ENCODE results near the gene HPS6. TPM values are rescaled to one million over a fixed set of nuclear protein-coding genes. Genes with fewer than 3 reads are reported as not detected.
A peak's percentile ranks its signal among the peaks of the same experiment; 100 is the strongest.

HPS6 gene
- total RNA-seq, 1 experiment from 2014 or later = 31.7 TPM

DNA sequence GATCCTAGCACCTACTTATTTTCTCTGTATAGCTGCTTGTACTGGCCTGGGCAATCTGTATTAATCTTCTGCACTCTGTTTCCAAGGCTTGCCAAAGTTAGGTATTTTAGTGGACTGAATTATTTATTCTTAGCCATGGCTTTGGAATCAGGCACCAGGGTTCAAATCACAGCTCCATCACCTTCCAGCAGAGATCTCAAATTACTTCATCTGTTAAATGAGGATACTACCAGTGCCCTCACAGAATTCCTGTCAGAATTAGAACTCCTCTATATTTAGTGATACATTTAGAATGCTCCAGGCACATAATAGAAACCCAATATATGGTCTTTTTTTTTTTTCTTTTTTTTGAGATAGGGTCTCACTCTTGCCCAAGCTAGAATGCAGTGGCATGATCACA, 26.7 kb upstream of the HPS6 start:
- ChIA-PET POLR2A (no interaction called here), CTCF (interaction anchor here (1.0 kb wide), 1 partner anchor 35 kb away, joined by 3 read pairs; no protein-coding TSS in a partner anchor), RAD21 (ENCODE audit: low non-redundant PET in 1 of 2, low total read pairs in 2 of 2, uncharacterized antibody in 2 of 2, unreplicated experiment in 2 of 2) (no interaction called here)
- H3K4me2 ChIP-seq (ENCODE audit: low read length) = no peak overlapping the region
- no peak overlapping the region for H3K27ac ChIP-seq (ENCODE audit: low read depth, low read length)
- no peak overlapping the region for H3K4me3 ChIP-seq (replicated peaks in 1 of 2; ENCODE audit: low read depth in 1 of 2, low read length in 2 of 2)
- no peak overlapping the region for H3K9ac ChIP-seq (ENCODE audit: low read length)
- no peaks in the 10 kb centered on the region for H3K27me3 ChIP-seq (ENCODE audit: insufficient read depth, low read length)
- H3K36me3 ChIP-seq (ENCODE audit: control insufficient read depth in 1 of 2, insufficient read depth in 2 of 2, low read length in 2 of 2) = peaks cover 9 to 10% of the 10 kb centered on the region in 2 experiments; a peak in 3 of 4 replicates
- H3K79me2 ChIP-seq (ENCODE audit: insufficient read depth, low read length) = peaks cover 34% of the 10 kb centered on the region
- intact Hi-C loops (cut with micrococcal nuclease) = no loop called here
- TF ChIP-seq, protein P1, sequence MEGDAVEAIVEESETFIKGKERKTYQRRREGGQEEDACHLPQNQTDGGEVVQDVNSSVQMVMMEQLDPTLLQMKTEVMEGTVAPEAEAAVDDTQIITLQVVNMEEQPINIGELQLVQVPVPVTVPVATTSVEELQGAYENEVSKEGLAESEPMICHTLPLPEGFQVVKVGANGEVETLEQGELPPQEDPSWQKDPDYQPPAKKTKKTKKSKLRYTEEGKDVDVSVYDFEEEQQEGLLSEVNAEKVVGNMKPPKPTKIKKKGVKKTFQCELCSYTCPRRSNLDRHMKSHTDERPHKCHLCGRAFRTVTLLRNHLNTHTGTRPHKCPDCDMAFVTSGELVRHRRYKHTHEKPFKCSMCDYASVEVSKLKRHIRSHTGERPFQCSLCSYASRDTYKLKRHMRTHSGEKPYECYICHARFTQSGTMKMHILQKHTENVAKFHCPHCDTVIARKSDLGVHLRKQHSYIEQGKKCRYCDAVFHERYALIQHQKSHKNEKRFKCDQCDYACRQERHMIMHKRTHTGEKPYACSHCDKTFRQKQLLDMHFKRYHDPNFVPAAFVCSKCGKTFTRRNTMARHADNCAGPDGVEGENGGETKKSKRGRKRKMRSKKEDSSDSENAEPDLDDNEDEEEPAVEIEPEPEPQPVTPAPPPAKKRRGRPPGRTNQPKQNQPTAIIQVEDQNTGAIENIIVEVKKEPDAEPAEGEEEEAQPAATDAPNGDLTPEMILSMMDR (IDR thresholded peaks at IDR 0.05 in 2 of 3, conservative IDR thresholded peaks at IDR 0.05 in 1 of 3; ENCODE audit: borderline replicate concordance in 1 of 3, insufficient read depth in 1 of 3, low read depth in 2 of 3, low read length in 2 of 3) = no peak
- TF ChIP-seq POLR2AphosphoS5 (IDR thresholded peaks at IDR 0.05; ENCODE audit: low read depth, low read length) (no peak), POLR2A (IDR thresholded peaks at IDR 0.05; ENCODE audit: borderline replicate concordance, extremely low read depth, insufficient read depth, insufficient read length) (no peak), TCF7L2 (IDR thresholded peaks at IDR 0.05; ENCODE audit: borderline replicate concordance, extremely low read depth, insufficient read depth, insufficient read length) (no peak), FOSL1 (IDR thresholded peaks at IDR 0.05; ENCODE audit: low read depth) (no peak)
- no peaks in the 10 kb centered on the region for H3K9me2 ChIP-seq (ENCODE audit: insufficient read depth)
- no peaks in the 10 kb centered on the region for H3K9me3 ChIP-seq (ENCODE audit: control insufficient read depth in 1 of 2, insufficient read depth in 1 of 2, low read depth in 1 of 2, low read length in 2 of 2)
- H2AFZ ChIP-seq (ENCODE audit: low read depth, low read length, poor library complexity, severe bottlenecking) = no peak overlapping the region
- BruUV-seq (replicated peaks) = no TSS peak
- H4K20me1 ChIP-seq (ENCODE audit: insufficient read depth) = peaks cover 7% of the 10 kb centered on the region
- ATAC-seq = no peak
- no peaks in the 10 kb centered on the region for H3K4me1 ChIP-seq (ENCODE audit: control insufficient read depth in 1 of 2, insufficient read depth in 2 of 2, low read length in 2 of 2)
- no peak for DNase-seq (ENCODE audit: low read depth, low spot score)

DNA sequence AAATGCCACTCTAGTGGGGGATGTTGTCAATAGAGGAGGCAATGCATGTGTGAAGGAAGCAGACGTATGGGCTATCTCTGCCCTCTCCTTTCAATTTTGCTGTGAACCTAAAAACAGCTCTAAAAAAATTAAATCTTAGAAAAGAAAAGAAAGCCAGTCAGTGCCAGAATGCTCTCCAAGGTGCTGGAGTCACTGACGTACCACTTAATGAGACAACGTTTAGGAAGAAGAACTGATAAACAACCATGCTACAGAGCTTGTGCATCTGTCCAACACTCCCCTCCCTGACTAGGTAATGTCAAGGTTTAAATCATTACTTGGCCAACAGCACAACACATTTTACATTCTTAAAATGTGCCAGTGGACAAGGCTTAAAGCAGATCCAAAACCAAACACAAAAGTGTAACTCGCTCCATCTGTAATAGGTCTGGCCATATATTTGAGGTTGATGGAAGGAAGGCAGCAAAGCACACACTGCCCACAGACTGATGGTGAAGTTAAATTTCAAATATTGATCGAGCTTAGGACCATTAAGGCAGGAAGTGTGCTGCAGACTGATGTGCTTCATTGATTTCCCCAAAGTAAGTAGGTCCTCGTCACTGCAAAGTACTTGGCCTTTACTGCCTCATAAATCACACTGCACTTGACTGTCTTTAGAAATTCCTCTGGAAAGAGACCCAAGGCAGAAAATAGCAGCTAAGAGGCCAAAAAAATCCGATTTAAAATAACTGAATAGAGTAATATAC, 24.7 kb upstream of the HPS6 start:
- H4K20me1 ChIP-seq (ENCODE audit: insufficient read depth) = peaks cover 9% of the 10 kb centered on the region

More for the DNA sequence above, 24.7 kb upstream of the HPS6 start:
- Histone ChIP-seq H3K27ac (ENCODE audit: low read depth, low read length) (no peak overlapping the region), H3K27me3 (ENCODE audit: insufficient read depth, low read length) (no peaks in the 10 kb centered on the region), H3K4me3 (replicated peaks in 1 of 2; ENCODE audit: low read depth in 1 of 2, low read length in 2 of 2) (no peak overlapping the region), H2AFZ (ENCODE audit: low read depth, low read length, poor library complexity, severe bottlenecking) (no peak overlapping the region), H3K4me2 (ENCODE audit: low read length) (no peak overlapping the region), H3K9me2 (ENCODE audit: insufficient read depth) (no peaks in the 10 kb centered on the region), H3K9ac (ENCODE audit: low read length) (no peak overlapping the region), H3K79me2 (ENCODE audit: insufficient read depth, low read length) (peaks cover 52% of the 10 kb centered on the region), H3K4me1 (ENCODE audit: control insufficient read depth in 1 of 2, insufficient read depth in 2 of 2, low read length in 2 of 2) (no peaks in the 10 kb centered on the region), H3K9me3 (ENCODE audit: control insufficient read depth in 1 of 2, insufficient read depth in 1 of 2, low read depth in 1 of 2, low read length in 2 of 2) (no peaks in the 10 kb centered on the region), H3K36me3 (ENCODE audit: control insufficient read depth in 1 of 2, insufficient read depth in 2 of 2, low read length in 2 of 2) (peaks cover 9 to 10% of the 10 kb centered on the region in 2 experiments; a peak in 3 of 4 replicates)
- intact Hi-C loops (cut with micrococcal nuclease) = no loop called here
- RAD21 ChIA-PET (ENCODE audit: low non-redundant PET in 1 of 2, low total read pairs in 2 of 2, uncharacterized antibody in 2 of 2, unreplicated experiment in 2 of 2) = no interaction called here
- no peak for TF ChIP-seq YY1 (IDR thresholded peaks at IDR 0.05; ENCODE audit: extremely low read depth, insufficient replicate concordance, low read depth, low read length)
- TF ChIP-seq, protein P2, sequence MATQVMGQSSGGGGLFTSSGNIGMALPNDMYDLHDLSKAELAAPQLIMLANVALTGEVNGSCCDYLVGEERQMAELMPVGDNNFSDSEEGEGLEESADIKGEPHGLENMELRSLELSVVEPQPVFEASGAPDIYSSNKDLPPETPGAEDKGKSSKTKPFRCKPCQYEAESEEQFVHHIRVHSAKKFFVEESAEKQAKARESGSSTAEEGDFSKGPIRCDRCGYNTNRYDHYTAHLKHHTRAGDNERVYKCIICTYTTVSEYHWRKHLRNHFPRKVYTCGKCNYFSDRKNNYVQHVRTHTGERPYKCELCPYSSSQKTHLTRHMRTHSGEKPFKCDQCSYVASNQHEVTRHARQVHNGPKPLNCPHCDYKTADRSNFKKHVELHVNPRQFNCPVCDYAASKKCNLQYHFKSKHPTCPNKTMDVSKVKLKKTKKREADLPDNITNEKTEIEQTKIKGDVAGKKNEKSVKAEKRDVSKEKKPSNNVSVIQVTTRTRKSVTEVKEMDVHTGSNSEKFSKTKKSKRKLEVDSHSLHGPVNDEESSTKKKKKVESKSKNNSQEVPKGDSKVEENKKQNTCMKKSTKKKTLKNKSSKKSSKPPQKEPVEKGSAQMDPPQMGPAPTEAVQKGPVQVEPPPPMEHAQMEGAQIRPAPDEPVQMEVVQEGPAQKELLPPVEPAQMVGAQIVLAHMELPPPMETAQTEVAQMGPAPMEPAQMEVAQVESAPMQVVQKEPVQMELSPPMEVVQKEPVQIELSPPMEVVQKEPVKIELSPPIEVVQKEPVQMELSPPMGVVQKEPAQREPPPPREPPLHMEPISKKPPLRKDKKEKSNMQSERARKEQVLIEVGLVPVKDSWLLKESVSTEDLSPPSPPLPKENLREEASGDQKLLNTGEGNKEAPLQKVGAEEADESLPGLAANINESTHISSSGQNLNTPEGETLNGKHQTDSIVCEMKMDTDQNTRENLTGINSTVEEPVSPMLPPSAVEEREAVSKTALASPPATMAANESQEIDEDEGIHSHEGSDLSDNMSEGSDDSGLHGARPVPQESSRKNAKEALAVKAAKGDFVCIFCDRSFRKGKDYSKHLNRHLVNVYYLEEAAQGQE (IDR thresholded peaks at IDR 0.05; ENCODE audit: low read depth) = peak; percentile 52
- POLR2A ChIA-PET = no interaction called here
- DNase-seq (ENCODE audit: low read depth, low spot score) = no peak
- no TSS peak for BruUV-seq (replicated peaks)
- no peak for ATAC-seq
- CTCF ChIA-PET = interaction anchor here (1.0 kb wide), 1 partner anchor 200 kb away, joined by 3 read pairs; no protein-coding TSS in a partner anchor

All from HCT116 (cell line).